Activated CD4-positive, alpha-beta T cell treated with anti-CD3 and anti-CD28 coated beads, Interleukin-2, amount 50 U/mL, for 24 hours (primary cell): ENCODE measurements around the gene PDE5A.
A peak's percentile ranks its signal among the peaks of the same experiment; 100 is the strongest.
"Not testable (repeated sequence)": the region's sequence is repeated elsewhere in the genome, so short reads cannot be mapped to it uniquely, and the experiment has no call there.

ENCODE experiments used
- DNase-seq, 2 donors: peaks; one replicate each; pipeline ENCODE4 v3.0.0-alpha.2; 2020; ENCODE audit warnings: low read depth in 1 of 2, low spot score in 1 of 2

PDE5A gene

GRCh38 chr4:119628281-119629141 lies at the start of gene PDE5A:
PDE5A (minus strand) TSS chr4:119628804; CDS start chr4:119628671, 133 bp downstream.
- DNase-seq = peak; percentile 55 to 63

DNA sequence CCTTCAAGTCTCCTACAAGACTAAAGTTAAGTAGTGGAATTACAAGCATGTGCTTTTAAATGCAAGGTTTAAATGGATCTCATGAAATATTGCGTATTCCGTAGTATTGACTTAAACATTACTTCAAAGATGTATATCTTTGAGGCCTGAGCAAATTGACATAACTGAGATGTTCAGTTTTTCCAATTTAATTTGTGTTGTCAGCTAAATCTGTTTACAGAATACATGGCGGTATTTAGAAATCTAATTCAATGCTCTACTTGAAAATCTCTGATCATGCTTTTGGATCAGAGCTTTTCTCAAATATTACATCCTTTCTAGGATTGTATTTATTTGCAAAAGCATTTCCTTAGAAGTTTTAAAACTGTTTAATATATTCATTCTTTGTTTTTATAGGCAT lies 47.5 kb upstream of the PDE5A start:
- DNase-seq = no peak

DNA sequence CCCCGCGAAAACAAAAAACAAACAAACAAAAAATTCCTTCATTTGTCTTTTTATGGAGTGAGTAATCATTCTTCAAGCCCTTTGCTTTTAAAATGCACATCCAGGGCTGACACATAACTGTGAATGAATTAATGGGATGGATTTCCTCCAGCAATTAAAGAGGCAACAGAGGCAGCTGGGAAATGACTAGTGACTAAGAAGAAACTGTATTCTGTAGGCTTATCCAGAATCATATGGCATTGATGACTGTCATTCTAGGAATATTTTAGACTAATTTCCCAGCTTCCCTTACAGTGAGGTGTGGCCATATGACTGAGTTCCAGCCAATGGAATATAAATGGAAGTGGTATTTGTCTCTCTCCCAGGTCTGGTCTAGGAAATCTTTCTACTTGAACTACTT lies 46.8 kb upstream of the PDE5A start:
- DNase-seq = no peak

GRCh38 chr4:119672938-119673337 lies 44.3 kb upstream of the PDE5A start:
- no peak for DNase-seq

DNA sequence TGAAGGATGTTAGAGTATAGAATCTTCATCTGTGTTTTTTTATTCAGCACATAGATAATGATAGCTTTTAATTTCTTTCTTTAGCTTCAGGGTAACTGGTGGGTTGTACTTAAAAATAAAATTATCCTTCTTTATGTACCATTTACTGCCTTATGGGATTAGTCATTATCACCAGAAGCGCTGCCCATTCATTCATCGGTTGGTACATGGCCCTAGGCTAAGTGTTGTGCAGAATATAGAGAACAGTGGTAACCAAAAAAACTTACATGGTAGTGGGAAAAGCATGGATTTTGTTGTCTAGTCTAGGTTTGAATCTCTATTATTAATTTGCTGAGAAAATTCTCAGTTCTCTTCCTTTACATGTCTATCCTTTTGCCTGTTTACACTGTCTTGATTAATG lies 43.5 kb upstream of the PDE5A start:
- no peak for DNase-seq

DNA sequence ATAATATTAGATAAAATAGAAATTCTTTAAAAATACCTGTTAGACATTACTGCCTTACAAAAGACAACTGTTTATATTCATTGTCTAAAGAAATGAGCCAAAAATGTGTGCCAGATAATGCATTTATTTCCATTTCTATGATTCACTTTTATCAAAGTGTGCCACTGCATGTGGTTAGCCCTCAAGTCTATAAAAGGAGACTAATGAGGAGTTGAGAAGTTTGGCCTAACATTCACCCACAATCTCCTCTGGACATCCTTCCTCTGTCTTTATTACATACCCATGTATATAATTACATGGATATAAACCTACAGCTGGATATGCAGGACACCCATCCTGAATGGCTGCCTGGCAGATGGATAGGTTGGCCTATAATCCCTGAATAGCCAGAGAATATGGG lies 42.6 kb upstream of the PDE5A start:
- no peak for DNase-seq

GRCh38 chr4:119667802-119668201 lies 39.2 kb upstream of the PDE5A start:
- no peak for DNase-seq

DNA sequence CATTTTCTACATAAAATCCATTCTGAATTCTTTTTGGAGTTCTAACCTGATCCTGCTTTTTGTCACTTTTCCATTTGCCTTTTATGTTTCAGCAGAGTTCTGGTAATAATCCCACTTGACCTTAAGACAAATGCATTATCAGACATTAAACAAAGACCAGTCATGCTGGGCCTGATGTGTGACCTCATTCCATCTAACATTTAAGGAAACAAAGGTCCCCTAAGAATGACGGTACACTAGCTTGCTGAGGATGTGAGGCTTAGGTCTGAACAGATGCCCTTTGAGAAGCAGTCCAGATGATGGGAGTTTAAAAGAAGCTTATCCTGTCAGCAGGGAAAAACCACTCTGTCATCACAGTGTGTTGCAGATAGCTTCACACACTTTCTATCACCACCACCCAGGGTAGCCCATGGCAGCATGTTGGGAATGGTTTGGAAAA lies 38.1 kb upstream of the PDE5A start:
- DNase-seq = no peak

- DNase-seq = no peak
Measured at GRCh38 chr4:119665752-119666151, 37.1 kb upstream of the PDE5A start.

DNA sequence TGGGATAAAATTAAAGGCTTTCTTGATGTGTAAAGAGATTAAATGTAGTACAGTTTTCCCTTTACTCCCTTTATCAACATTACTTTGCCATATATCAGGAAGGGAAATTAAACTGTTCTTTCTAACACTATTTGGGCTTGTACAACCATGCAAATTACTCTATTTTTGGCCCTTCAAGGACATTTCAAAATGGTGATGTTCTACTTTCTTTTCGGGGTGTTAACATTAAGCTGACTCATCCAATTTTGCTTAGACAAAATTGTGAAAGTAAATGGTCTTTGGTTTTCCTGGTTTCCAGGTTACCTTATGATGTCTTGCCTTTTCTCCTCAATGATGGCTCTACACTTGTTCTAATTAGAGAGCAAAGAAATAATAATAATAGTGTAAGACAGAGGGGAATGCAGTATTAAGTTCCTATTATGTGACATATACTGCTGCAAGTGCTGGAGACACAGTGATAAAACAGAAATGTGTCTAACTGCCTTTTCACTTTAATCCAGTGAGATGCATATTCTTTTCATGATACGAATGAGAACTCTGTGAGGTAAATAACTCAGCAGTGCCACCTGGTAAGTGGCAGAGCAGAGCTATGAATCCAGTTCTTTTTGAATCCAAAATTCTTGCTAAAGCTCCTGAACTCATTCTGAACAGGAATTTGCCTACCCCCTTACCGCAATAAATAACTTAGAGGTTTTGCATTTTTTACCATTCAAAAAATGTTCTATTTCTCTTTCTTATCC lies 35.7 kb upstream of the PDE5A start:
- DNase-seq = no peak

DNA sequence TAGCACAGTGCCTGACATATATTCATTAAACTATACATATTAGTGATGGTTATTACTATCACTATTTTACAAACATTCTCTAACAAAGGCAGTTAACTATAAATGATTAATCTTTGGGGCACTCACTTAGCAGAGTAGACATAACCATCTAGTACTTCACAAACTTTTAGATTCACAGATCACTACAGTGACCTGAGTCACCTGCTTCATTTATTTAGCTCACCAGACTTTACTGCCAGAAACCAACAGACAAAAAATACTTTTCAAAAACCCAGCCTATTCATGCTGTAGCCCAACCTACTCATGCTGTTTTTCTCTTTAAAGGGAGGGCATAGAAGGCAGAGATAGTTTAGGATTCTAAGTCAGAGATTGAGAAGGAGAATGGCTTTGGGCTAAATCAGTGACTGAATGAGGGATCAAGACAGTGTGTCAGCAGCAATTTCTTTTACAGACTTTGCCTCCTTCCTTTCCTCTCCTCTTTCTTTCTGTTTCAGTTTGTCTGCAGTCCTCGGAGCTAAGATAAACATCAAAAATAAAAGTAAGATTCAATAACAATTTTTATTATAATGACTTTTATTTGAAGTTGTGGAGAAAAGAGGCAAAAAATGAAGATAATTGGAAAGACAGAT lies 34.7 kb upstream of the PDE5A start:
- no peak for DNase-seq

GRCh38 chr4:119662612-119663011 lies 34.0 kb upstream of the PDE5A start:
- not testable (repeated sequence) for DNase-seq

DNA sequence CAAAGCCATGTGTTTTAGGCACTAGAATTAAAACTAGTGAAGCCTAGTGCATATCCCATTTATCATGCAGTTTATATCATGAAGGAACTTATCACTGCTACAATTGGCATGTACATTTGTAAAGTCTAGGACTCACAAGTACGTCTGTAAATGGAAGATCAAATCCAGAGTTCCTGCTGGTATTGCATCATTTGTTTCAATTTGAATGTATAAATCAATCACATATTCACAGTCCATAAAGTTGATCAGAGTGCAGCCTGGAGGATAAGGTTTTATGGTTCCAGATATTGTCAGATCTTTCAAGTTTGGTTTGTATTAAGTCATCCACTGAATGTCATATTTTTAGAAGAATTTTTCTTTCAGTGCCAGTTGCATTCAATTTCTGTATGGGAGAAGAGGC lies 32.6 kb upstream of the PDE5A start:
- no peak for DNase-seq

GRCh38 chr4:119659576-119659975 lies 31.0 kb upstream of the PDE5A start:
- no peak for DNase-seq

- no peak for DNase-seq
Measured at GRCh38 chr4:119657111-119657611, 28.6 kb upstream of the PDE5A start.

DNA sequence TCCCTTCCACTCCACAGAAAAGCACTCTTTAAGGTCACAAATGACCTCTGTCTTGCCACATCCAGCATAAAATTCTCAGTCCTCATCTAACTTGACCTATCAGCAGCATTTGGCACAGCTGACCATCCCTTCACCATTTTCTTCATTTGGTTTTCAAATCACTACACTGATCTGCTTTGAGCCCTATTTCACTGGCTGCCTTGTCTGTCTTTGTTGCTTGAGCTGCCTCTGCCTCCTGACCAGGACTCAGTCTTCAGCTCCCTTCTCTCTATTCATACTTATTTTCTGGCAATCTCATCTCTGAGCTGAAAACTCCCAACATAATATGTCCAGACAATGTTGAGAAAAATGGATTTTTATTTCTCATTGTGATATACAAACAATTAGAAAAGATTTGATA lies 27.7 kb upstream of the PDE5A start:
- DNase-seq = no peak

GRCh38 chr4:119655111-119655837 lies 26.7 kb upstream of the PDE5A start:
- no peak for DNase-seq

DNA sequence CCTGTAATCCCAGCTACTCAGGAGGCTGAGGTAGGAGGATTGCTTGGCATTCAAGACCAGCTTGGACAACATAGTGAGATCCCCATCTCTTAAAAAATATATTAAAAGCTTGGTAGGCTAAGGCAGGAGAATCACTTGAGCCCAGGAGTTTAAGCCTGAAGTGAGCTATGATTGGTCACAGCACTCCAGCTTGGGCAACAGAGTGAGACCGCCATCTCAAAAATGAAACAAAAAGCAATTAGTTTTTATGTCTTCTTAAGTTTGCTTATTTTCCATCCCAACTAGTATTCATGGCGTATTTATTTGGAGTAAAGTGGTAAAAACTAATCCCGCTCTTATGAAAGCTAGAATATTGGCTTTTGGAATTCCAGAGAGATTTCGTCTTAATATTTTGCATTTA lies 25.4 kb upstream of the PDE5A start:
- DNase-seq = no peak

DNA sequence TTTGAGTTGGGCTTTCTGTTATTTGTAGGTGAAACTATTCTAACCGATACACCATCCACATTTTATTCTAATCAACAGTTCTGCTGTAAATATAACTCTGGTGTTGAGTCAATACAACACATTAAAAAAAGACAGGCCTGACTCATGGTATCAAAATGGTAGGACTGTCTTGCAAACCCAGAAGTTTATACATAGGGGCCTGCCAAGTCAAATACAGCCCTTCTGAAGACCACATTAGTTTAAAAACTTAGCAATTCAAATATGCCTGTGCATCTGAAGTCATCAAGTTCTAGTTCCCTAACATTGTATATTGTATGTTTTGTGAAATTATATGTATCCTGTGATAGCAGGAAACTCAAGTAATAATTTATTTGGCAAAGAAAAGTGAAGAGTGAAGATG lies 24.4 kb upstream of the PDE5A start:
- no peak for DNase-seq

DNA sequence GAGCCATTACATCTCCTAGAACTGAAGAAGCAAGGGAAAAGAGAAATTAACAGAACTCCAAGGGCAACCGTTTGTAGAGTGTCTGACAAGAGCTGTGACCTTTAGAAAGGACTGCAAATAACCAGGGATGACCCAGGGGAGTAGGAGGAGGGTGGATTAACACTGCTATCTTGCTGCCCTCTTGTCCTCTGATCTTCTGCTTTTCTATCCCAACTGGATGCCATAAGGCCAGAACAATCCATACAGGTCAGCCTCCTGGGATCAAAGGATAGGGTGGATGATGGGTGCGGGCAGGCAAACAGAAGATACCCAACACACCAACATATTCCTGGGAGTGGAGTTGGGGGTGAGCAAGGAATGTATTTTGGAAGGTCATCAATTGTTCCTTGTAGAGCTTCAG lies 19.8 kb upstream of the PDE5A start:
- DNase-seq = no peak

- DNase-seq = no peak
Measured at GRCh38 chr4:119647558-119647957, 19.0 kb upstream of the PDE5A start.
